HEK293 (cell line): ENCODE data around the gene EBF3.

ENCODE experiments used
- CTCF ChIA-PET: fragments of 350-600 bp; formaldehyde crosslinking; extraction: SDS; loops from one replicate; lab custom pipeline; 2021; ENCODE audit warnings: antibody characterized with exemption; lab: Yijun Ruan, JAX
- POLR2A ChIA-PET: fragments of 300-600 bp; formaldehyde crosslinking; extraction: SDS; loops from one replicate; lab custom pipeline; 2020; ENCODE audit warnings: antibody characterized with exemption, inconsistent platforms; lab: Yijun Ruan, JAX
- H3K27ac ChIP-seq: fragments of 200-500 bp; sonication (Bioruptor generic); 2 replicates; pipeline ENCODE4 v1.5.1; 2014; ENCODE audit warnings: low read depth, low read length, control low read depth, inconsistent platforms; ENCODE audit errors: extremely low read depth
- H3K36me3 ChIP-seq, 2 experiments: fragments of 200-500 bp in 1 of 2; sonication (Bioruptor generic) in 1 of 2; 1 replicate in 1 of 2; 2 replicates in 1 of 2; pipeline ENCODE4 v1.5.1; 2014 to 2017; ENCODE audit warnings: inconsistent platforms in 2 of 2, low read length in 2 of 2; ENCODE audit not compliant: control insufficient read depth in 2 of 2, insufficient read depth in 1 of 2
- H3K4me1 ChIP-seq: fragments of 200-500 bp; sonication (Bioruptor generic); 2 replicates; pipeline ENCODE4 v1.5.1; 2014; ENCODE audit warnings: mild to moderate bottlenecking, low read length, inconsistent platforms; ENCODE audit not compliant: control insufficient read depth, insufficient read depth
- H3K4me3 ChIP-seq: 2 replicates; pipeline ENCODE4 v1.5.1; 2011; ENCODE audit warnings: low read depth, mild to moderate bottlenecking, control low read depth, low read length, moderate library complexity
- H3K9me3 ChIP-seq: fragments of 200-500 bp; sonication (Bioruptor generic); 2 replicates; pipeline ENCODE4 v1.5.1; 2014; ENCODE audit warnings: low read depth, low read length, inconsistent platforms; ENCODE audit not compliant: control insufficient read depth, insufficient read depth
- BCL11B ChIP-seq: fragments of 450-650 bp; formaldehyde crosslinking; IDR thresholded peaks from 2 replicates; pipeline ENCODE4 v1.5.1; 2016; ENCODE audit warnings: low read depth, missing biosample characterization, missing genetic modification characterization
- MEIS1 ChIP-seq: sonication (generic); formaldehyde crosslinking; IDR thresholded peaks from 2 replicates; pipeline ENCODE4 v1.8.1; 2022; ENCODE audit warnings: missing genetic modification reagents, mild to moderate bottlenecking, borderline replicate concordance
- MYNN ChIP-seq: fragments of 450-650 bp; formaldehyde crosslinking; IDR thresholded peaks from 2 replicates; pipeline ENCODE4 v1.5.1; 2016; ENCODE audit warnings: missing biosample characterization, missing genetic modification characterization, borderline replicate concordance
- ZFP3 ChIP-seq: fragments of 450-650 bp; formaldehyde crosslinking; IDR thresholded peaks from 2 replicates; pipeline ENCODE4 v1.5.1; 2016; ENCODE audit warnings: low read depth, missing biosample characterization, missing genetic modification characterization
- ZNF157 ChIP-seq: fragments of 450-650 bp; formaldehyde crosslinking; IDR thresholded peaks from 2 replicates; pipeline ENCODE4 v1.5.1; 2016; ENCODE audit warnings: missing biosample characterization, missing genetic modification characterization
- ZNF184 ChIP-seq: fragments of 450-650 bp; IDR thresholded peaks from 2 replicates; pipeline ENCODE4 v1.5.1; 2018; ENCODE audit warnings: missing biosample characterization, mild to moderate bottlenecking, missing genetic modification characterization
- ZNF19 ChIP-seq: fragments of 450-650 bp; formaldehyde crosslinking; IDR thresholded peaks from 2 replicates; pipeline ENCODE4; 2016; ENCODE audit warnings: missing biosample characterization, missing genetic modification characterization, low read depth
- ZNF214 ChIP-seq: fragments of 450-650 bp; formaldehyde crosslinking; IDR thresholded peaks from 2 replicates; pipeline ENCODE4 v1.5.1; 2017; ENCODE audit warnings: missing biosample characterization, mild to moderate bottlenecking, missing genetic modification characterization, borderline replicate concordance
- ZNF354C ChIP-seq: fragments of 450-650 bp; formaldehyde crosslinking; IDR thresholded peaks from 2 replicates; pipeline ENCODE4 v1.5.1; 2016; ENCODE audit warnings: missing biosample characterization, missing genetic modification characterization, low read depth, borderline replicate concordance
- ZNF416 ChIP-seq: fragments of 450-650 bp; formaldehyde crosslinking; IDR thresholded peaks from 2 replicates; pipeline ENCODE4 v1.5.1; 2016; ENCODE audit warnings: missing biosample characterization, missing genetic modification characterization
- ZNF544 ChIP-seq: fragments of 450-650 bp; formaldehyde crosslinking; IDR thresholded peaks from 2 replicates; pipeline ENCODE4 v1.5.0; 2017; ENCODE audit warnings: missing biosample characterization, missing genetic modification characterization
- ZNF585B ChIP-seq: fragments of 450-650 bp; formaldehyde crosslinking; IDR thresholded peaks from 2 replicates; pipeline ENCODE4 v1.5.1; 2016; ENCODE audit warnings: missing biosample characterization, missing genetic modification characterization
- ZNF596 ChIP-seq: fragments of 450-650 bp; IDR thresholded peaks from 2 replicates; pipeline ENCODE4 v1.5.0; 2018; ENCODE audit warnings: missing biosample characterization, mild to moderate bottlenecking, missing genetic modification characterization, moderate library complexity
- ZNF677 ChIP-seq: fragments of 450-650 bp; IDR thresholded peaks from 2 replicates; pipeline ENCODE4 v1.5.0; 2018; ENCODE audit warnings: missing biosample characterization, mild to moderate bottlenecking, missing genetic modification characterization, moderate library complexity
- ZNF747 ChIP-seq: fragments of 450-650 bp; formaldehyde crosslinking; IDR thresholded peaks from 2 replicates; pipeline ENCODE4 v1.5.1; 2016; ENCODE audit warnings: missing biosample characterization, missing genetic modification characterization
- ZNF791 ChIP-seq: fragments of 450-650 bp; formaldehyde crosslinking; IDR thresholded peaks from 2 replicates; pipeline ENCODE4 v1.5.1; 2016; ENCODE audit warnings: missing biosample characterization, missing genetic modification characterization
- ZNF843 ChIP-seq: fragments of 450-650 bp; formaldehyde crosslinking; IDR thresholded peaks from 2 replicates; pipeline ENCODE4 v1.5.1; 2016; ENCODE audit warnings: missing biosample characterization, missing genetic modification characterization
- ZSCAN16 ChIP-seq: fragments of 450-650 bp; formaldehyde crosslinking; IDR thresholded peaks from 2 replicates; pipeline ENCODE4 v1.5.1; 2016; ENCODE audit warnings: missing biosample characterization, missing genetic modification characterization
- TF ChIP-seq, protein P1 (sequence below): fragments of 450-650 bp; formaldehyde crosslinking; IDR thresholded peaks from 2 replicates; pipeline ENCODE4 v1.5.1; 2017; ENCODE audit warnings: missing biosample characterization, mild to moderate bottlenecking, missing genetic modification characterization, moderate library complexity
- TF ChIP-seq, protein P2 (sequence below): fragments of 450-650 bp; formaldehyde crosslinking; IDR thresholded peaks from 2 replicates; pipeline ENCODE4 v1.5.1; 2016; ENCODE audit warnings: missing biosample characterization, missing genetic modification characterization, borderline replicate concordance
- TF ChIP-seq, protein P3 (sequence below): fragments of 450-650 bp; formaldehyde crosslinking; IDR thresholded peaks from 2 replicates; pipeline ENCODE4; 2016; ENCODE audit warnings: missing biosample characterization, missing genetic modification characterization
- TF ChIP-seq, protein P4 (sequence below): fragments of 450-650 bp; formaldehyde crosslinking; IDR thresholded peaks from 2 replicates; pipeline ENCODE4 v1.5.1; 2016; ENCODE audit warnings: missing biosample characterization, missing genetic modification characterization

Gene EBF3

DNA sequence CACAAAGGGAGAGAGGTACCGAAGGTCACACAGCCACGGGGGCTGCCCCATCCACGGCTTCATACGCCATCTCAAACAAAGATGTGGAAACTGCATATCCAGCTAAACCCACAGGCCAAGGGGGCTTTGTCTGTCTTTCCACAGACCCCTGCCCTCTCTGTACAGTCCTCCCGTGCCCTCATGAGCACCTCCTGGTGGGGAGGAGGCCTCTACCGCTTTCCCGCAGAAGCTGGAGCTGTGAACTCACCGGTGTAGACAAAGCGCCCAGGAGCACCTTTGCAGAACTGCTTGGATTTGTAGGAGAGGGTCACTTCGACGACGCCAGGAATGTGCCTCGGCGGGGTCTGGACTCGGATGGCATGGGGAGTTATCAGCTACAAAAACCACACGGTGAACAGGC, 97.2 kb downstream of the EBF3 start:
- no peak for TF ChIP-seq ZNF843 (tag by site-specific recombination)
- TF ChIP-seq, protein P1, sequence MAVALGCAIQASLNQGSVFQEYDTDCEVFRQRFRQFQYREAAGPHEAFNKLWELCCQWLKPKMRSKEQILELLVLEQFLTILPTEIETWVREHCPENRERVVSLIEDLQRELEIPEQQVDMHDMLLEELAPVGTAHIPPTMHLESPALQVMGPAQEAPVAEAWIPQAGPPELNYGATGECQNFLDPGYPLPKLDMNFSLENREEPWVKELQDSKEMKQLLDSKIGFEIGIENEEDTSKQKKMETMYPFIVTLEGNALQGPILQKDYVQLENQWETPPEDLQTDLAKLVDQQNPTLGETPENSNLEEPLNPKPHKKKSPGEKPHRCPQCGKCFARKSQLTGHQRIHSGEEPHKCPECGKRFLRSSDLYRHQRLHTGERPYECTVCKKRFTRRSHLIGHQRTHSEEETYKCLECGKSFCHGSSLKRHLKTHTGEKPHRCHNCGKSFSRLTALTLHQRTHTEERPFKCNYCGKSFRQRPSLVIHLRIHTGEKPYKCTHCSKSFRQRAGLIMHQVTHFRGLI (tag by site-specific recombination): no peak
- TF ChIP-seq ZNF747 (tag by site-specific recombination): no peak
- no peak for TF ChIP-seq ZSCAN16 (tag by site-specific recombination)
- TF ChIP-seq BCL11B: no peak
- TF ChIP-seq ZNF157: no peak

DNA sequence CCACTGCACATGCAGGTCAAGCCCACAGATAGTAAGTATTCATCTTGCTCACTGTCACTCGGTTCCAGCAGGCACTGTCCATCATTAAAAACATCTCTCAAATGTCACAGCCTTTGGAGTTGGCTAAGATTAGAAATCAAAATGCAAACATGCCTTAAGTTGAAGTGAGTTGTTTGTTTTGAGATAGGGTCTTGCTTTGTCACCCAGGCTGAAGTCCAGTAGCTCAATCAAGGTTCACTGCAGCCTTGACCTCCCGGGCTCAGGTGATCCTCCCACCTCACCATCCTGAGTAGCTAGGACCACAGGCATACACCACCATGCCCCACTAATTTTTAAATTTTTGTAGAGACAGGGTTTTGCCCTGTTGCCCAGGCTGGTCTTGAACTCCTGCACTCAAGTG, 98.1 kb downstream of the EBF3 start:
- H3K4me3 ChIP-seq: no peak overlapping the region
- ChIA-PET CTCF (no interaction called here), POLR2A (no interaction called here)
- no peak overlapping the region for H3K27ac ChIP-seq
- peaks cover 0 to 57% of the 10 kb centered on the region in 2 experiments; a peak in 1 of 3 replicates for H3K36me3 ChIP-seq
- H3K9me3 ChIP-seq: no peaks in the 10 kb centered on the region
- H3K4me1 ChIP-seq: no peaks in the 10 kb centered on the region
- no peak for TF ChIP-seq ZNF214 (tag by site-specific recombination)

More for the DNA sequence above, 97.2 kb downstream of the EBF3 start:
- H3K36me3 ChIP-seq: peaks cover 0 to 58% of the 10 kb centered on the region in 2 experiments; a peak in 1 of 3 replicates
- no peaks in the 10 kb centered on the region for H3K9me3 ChIP-seq
- POLR2A ChIA-PET: no interaction called here
- no peaks in the 10 kb centered on the region for H3K4me1 ChIP-seq
- no peak overlapping the region for H3K4me3 ChIP-seq
- CTCF ChIA-PET: no interaction called here
- no peak overlapping the region for H3K27ac ChIP-seq

- Histone ChIP-seq H3K27ac (no peak overlapping the region), H3K4me1 (no peaks in the 10 kb centered on the region), H3K9me3 (no peaks in the 10 kb centered on the region), H3K36me3 (peaks cover 0 to 52% of the 10 kb centered on the region in 2 experiments; a peak in 1 of 3 replicates), H3K4me3 (no peak overlapping the region)
- TF ChIP-seq, protein P2, sequence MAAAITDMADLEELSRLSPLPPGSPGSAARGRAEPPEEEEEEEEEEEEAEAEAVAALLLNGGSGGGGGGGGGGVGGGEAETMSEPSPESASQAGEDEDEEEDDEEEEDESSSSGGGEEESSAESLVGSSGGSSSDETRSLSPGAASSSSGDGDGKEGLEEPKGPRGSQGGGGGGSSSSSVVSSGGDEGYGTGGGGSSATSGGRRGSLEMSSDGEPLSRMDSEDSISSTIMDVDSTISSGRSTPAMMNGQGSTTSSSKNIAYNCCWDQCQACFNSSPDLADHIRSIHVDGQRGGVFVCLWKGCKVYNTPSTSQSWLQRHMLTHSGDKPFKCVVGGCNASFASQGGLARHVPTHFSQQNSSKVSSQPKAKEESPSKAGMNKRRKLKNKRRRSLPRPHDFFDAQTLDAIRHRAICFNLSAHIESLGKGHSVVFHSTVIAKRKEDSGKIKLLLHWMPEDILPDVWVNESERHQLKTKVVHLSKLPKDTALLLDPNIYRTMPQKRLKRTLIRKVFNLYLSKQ (tag by site-specific recombination): no peak
- no peak for TF ChIP-seq ZFP3 (tag by site-specific recombination)
- no peak for TF ChIP-seq ZNF677 (tag by site-specific recombination)
- TF ChIP-seq ZNF596 (tag by site-specific recombination): no peak
- no peak for TF ChIP-seq ZNF184
- TF ChIP-seq, protein P3, sequence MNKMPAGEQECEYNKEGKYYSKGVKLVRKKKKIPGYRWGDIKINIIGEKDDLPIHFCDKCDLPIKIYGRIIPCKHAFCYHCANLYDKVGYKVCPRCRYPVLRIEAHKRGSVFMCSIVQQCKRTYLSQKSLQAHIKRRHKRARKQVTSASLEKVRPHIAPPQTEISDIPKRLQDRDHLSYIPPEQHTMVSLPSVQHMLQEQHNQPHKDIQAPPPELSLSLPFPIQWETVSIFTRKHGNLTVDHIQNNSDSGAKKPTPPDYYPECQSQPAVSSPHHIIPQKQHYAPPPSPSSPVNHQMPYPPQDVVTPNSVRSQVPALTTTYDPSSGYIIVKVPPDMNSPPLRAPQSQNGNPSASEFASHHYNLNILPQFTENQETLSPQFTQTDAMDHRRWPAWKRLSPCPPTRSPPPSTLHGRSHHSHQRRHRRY (tag by site-specific recombination): no peak
- no peak for TF ChIP-seq MEIS1 (CRISPR knock-in tag)
- TF ChIP-seq ZNF585B (tag by site-specific recombination): no peak
- TF ChIP-seq ZNF19 (tag by site-specific recombination): no peak
- TF ChIP-seq, protein P4, sequence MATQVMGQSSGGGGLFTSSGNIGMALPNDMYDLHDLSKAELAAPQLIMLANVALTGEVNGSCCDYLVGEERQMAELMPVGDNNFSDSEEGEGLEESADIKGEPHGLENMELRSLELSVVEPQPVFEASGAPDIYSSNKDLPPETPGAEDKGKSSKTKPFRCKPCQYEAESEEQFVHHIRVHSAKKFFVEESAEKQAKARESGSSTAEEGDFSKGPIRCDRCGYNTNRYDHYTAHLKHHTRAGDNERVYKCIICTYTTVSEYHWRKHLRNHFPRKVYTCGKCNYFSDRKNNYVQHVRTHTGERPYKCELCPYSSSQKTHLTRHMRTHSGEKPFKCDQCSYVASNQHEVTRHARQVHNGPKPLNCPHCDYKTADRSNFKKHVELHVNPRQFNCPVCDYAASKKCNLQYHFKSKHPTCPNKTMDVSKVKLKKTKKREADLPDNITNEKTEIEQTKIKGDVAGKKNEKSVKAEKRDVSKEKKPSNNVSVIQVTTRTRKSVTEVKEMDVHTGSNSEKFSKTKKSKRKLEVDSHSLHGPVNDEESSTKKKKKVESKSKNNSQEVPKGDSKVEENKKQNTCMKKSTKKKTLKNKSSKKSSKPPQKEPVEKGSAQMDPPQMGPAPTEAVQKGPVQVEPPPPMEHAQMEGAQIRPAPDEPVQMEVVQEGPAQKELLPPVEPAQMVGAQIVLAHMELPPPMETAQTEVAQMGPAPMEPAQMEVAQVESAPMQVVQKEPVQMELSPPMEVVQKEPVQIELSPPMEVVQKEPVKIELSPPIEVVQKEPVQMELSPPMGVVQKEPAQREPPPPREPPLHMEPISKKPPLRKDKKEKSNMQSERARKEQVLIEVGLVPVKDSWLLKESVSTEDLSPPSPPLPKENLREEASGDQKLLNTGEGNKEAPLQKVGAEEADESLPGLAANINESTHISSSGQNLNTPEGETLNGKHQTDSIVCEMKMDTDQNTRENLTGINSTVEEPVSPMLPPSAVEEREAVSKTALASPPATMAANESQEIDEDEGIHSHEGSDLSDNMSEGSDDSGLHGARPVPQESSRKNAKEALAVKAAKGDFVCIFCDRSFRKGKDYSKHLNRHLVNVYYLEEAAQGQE: no peak
- TF ChIP-seq ZNF416 (tag by site-specific recombination): no peak
- TF ChIP-seq ZNF354C (tag by site-specific recombination): no peak
- no peak for TF ChIP-seq ZNF544 (tag by site-specific recombination)
- TF ChIP-seq MYNN: no peak
- TF ChIP-seq ZNF747 (tag by site-specific recombination): no peak
- no peak for TF ChIP-seq ZNF791 (tag by site-specific recombination)
- CTCF ChIA-PET: no interaction called here
- POLR2A ChIA-PET: no interaction called here
Observed at GRCh38 chr10:129865413-129865812, 98.7 kb downstream of the EBF3 start.
